Endometrium (tissue), 2 donors: ENCODE results near the gene RSAD1.

Experiments
- FAIRE-seq: peaks from 2 replicates; lab custom pipeline; 2012; peaks lifted over from hg19 to GRCh38; lab: Jason Lieb, UNC
- donor health status: control.
- donor health status: control.

RSAD1 gene

GRCh38 chr17:50458270-50458669 is 20.4 kb upstream of the RSAD1 start:
- no peak for FAIRE-seq

- no peak for FAIRE-seq
Measured at GRCh38 chr17:50458701-50459676, 19.7 kb upstream of the RSAD1 start.

- FAIRE-seq, result no peak
Measured at GRCh38 chr17:50459756-50460155, 18.9 kb upstream of the RSAD1 start.

- FAIRE-seq, result no peak
Measured at GRCh38 chr17:50460831-50461526, 17.7 kb upstream of the RSAD1 start.

- FAIRE-seq, result no peak
Measured at GRCh38 chr17:50461550-50462132, 17.0 kb upstream of the RSAD1 start.

- FAIRE-seq, result no peak
Measured at GRCh38 chr17:50462446-50462845, 16.2 kb upstream of the RSAD1 start.

GRCh38 chr17:50464121-50464520 is 14.5 kb upstream of the RSAD1 start:
- no peak for FAIRE-seq

GRCh38 chr17:50464736-50465135 is 13.9 kb upstream of the RSAD1 start:
- no peak for FAIRE-seq

- FAIRE-seq, result no peak
Measured at GRCh38 chr17:50465171-50465570, 13.5 kb upstream of the RSAD1 start.

GRCh38 chr17:50465635-50466034 is 13.0 kb upstream of the RSAD1 start:
- FAIRE-seq, result no peak

- FAIRE-seq, result no peak
Measured at GRCh38 chr17:50466371-50467113, 12.1 kb upstream of the RSAD1 start.

- no peak for FAIRE-seq
Measured at GRCh38 chr17:50467114-50467854, 11.4 kb upstream of the RSAD1 start.

- no peak for FAIRE-seq
Measured at GRCh38 chr17:50467855-50468303, 10.8 kb upstream of the RSAD1 start.

GRCh38 chr17:50468304-50469207 is 10.1 kb upstream of the RSAD1 start, which contains the start of gene CHAD:
CHAD (minus strand) TSS chr17:50468880; CDS start chr17:50468813, 67 bp downstream.
- no peak for FAIRE-seq

- no peak for FAIRE-seq
Measured at GRCh38 chr17:50469208-50469605, 9.5 kb upstream of the RSAD1 start.

- FAIRE-seq, result no peak
Measured at GRCh38 chr17:50469671-50470305, 8.9 kb upstream of the RSAD1 start.

- FAIRE-seq, result no peak
Measured at GRCh38 chr17:50470426-50470825, 8.2 kb upstream of the RSAD1 start.

GRCh38 chr17:50471009-50471905 is 7.4 kb upstream of the RSAD1 start:
- FAIRE-seq, result no peak

GRCh38 chr17:50472286-50472685 is 6.4 kb upstream of the RSAD1 start:
- no peak for FAIRE-seq
